ENCODE data around the gene ALS2CL.

The ALS2CL gene

DNA sequence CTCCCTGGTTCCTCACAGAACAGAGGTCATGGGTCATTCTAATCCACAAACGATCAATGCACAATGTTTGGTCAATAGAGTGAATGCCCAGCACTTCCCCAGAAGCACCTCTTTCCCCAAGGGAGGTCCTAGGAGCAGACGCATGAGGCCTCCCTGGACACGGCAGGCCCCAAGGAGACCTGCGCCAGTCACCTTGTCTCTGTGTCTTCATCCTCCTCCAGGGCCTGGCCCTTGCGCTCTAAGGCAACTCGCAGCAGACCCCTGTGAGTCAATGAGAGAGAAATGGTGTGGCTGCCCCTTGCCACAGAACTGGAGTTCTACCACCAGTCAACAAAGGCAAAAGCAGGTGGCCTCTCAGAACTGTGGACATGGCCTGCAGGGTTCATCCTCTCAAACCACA is 18.1 kb downstream of the ALS2CL start:
- no peak for DNase-seq

DNA sequence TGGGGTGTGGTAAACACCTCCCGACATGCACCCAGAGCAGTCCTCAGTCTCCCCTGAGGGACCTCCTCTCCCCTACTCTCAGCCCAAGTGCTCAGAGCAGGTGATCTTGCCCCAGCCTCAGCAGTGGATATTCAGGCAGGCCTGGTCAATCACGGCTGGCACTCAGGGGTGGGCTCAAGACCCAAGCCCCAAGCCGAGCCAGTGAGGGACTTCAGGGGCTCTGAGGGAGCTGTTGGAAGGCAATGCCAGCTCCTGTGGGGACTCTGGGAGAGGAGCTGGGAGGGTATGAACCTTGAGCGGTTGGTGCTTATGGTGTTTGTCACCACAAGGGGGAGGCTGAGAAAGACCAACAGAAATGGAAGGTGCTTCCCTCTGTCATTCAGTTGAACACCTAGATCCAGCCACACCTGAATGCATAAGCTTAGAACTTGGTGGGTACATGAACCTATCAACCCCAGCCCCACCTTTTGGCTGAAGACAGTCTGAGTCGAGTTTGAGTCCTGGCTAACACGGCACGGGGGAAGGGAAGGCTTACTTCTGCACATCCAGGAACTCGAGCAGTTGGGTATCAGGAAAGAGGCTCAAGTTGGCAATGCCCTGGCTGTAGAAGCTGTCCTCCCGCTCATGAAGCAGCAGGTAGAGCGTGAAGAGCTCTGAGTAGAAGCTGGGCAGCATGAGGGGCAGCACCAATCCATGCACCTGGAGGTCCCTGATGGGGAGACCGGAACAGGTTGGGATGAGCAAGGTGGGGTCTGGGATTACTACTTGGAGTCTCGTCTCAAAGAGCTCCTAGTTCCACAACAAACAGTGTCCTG is 19.2 kb downstream of the ALS2CL start:
- DNase-seq, result no peak

DNA sequence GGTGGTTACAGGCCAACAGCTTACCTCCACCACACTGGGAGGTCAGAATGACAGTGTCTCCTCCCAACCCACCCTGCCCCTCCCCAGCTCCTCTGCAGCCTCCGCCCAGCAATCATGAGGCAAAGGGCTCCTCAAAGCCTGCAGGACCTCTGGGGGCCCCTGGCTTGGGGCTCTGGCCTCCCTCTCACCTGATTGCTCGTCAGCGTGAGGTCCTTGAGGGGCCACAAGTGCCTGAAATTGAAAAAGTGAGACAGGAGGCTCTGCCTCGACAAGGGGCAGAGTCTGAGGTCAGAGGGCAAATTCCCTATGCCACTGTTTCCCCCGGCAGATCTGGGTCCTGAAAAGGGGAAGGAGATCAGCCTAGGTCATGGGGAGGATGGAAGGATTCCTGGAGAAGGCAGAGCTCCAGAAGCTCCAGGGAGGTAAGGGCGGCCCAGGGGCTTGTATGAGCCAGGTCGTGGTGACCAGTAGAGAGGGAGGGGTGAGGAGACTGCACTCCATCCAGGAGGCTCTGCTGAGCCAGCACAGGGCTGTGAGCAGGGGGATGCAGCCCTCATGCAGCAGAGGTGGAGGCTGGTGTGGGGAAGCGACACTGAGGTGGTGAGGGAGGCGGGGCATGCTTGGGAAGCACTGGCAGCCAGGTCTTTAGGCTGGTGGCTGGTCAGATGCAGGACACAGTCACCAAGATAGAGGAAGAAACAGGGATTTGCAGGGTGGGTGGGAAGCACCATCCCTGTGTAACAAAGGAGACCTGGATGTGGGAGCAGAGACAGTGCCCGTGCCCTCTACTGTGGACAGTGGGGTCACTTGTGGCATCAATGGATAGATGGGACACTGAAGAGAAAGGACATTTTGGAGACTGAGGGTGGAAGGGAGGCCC is 20.1 kb downstream of the ALS2CL start:
- no peak for DNase-seq

DNA sequence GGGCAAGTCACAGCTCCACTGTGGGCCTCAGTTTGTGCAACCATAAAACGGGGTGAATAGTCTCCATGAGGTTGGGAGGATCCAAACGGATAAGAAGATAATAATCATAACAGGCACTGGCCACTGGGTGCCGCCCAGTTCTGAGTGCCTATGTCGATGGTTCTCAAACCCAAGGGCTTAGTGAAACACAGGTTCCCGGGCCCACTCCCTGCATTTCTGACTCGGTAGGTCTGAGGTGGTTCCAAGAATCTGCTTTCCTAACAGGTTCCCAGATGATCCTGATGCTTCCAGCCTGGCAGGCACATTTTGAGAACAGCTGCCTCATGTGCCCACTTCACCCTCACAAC is 21.2 kb downstream of the ALS2CL start:
- no peak for DNase-seq

DNA sequence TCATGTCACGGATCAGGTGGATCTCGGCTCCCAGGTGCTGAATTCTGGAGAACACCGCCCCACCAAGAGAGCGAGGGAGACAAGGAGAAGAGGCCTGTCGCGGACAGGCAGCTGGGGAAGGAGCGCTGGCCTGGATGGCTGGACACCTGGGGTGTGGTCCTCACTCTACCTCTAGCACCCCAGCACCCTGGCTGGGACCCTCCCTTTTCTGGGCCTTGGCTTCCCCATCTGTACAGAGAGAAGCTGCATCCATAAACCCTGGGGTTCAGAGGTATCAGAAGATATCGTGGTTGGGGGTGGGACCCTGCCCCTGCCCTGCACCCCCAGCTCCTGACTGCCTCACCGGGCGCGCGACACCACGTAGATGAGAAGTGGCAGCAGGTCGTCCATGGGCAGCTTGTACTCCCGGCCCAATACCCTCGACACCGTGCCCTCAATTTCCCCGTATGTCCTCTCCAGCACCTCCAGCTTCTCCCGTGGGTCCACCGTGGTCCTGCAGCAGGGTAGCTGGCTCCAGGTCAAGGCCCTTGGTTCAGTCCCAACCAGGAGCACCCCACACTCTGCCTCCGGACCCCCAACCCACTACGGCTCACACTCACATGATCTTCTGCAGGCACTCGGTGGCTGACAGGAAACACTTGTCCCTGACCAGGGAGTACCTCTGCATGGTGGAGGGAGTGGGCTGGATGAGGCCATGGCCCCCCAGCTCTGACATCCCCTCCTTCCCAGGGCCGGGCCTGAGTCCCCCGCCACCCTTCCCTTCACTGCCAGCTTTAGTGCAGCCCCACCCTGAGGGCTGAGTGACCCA is 21.7 kb downstream of the ALS2CL start:
- no peak for DNase-seq

DNA sequence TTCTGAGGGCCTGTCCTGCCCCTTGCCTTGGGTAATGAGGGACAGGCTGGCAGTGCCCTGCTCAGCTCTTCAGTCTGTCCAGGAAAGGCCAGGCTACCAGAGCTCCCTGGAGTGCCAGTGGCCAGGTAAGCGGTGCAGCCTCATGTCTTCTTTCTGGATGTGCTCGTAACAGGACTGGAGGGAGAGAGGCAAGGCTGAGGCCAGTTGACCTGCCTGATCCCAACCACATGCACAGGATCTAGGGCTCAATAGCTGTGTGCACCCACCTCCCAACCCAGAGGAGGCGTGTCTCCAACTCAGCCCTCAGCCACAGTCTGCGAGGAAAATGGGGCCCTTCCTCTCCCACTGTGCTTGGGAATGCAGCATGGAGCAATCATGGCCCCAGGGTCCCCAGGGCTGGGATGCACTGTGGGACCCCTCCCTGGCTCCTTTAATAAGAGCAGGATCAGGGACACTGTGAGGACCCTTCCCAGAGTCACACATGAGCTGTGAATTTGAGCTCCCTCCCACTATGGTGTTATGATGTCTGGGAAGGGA is 22.5 kb downstream of the ALS2CL start:
- no peak for DNase-seq

DNA sequence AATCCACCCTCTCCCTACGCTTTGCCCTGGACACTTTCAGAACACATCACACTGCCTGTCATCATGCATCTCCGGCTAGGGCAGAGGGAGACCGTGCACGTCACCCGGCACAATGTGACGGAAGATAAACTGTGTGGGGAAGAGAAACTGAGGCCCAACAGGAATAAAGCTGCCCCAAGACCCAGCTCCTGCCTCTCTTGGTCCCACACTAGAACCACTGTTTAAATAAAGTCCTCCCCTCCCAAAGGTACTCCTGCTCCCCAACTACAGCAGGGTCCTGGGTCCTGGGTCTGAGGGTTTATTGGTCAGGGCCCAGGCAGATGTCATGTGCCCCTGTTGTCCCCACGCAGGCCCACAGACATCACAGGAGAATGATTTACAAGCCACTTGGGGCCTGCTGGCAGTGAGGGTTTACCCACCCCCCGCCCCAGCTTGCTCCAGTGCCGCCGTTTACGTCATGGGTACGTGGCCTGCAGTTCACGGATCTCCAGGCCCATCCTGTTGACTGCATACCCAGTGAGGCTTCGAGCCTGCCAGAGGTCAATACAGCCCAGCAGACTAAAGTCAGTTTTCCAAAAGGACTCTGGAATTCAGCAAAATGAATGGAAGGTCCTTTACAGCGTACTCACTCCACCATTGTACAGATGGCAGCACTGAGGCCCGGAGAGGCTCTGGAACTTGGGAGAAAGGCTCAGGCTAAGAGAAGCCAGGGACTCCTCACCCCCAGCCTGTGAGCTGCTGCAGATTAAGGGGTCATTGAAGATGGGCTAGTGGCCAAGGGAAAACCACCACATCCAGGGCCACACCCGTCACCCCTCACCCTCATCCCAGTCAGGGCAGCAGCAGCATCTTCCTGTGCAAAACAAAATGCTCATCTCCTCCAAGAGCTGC is 23.2 kb downstream of the ALS2CL start:
- no peak for DNase-seq

DNA sequence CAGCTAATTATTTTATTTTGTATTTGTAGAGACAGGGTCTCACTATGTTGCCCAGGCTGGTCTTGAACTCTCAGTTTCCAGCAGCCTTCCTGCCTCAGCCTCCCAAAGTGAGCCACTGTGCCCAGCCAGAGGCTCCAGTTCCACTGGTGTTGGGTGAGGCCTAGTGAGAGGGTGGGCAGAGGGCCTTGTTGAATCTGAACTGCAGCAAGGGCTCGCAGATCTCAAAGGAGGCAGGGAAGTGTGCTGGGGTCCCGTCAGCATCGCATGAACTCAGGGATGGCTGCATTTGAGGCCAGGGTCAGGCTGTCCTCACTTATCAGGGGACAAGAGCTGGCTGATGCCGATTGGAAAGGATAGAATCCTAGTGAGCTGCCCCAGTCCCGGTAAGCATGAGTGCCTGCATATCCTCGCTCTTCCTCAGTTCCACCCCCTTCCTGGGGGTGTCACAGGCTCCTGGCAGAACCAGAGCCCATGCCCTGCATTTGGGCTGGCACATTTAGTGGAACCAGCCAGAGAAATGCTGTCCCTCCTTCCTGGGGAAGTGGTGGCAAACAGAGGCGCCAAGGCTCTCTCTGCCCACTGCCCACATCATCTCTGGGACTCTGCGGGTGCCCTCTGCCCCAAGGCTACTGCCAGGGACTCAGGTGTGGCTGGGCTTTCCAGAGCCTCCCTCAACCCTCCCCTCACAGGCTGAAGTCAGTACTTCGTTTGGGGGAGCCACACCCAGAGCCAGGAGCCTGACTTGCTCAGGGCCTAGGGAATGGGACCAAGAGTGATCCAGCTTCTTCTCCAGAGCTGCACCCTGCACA is 24.1 kb downstream of the ALS2CL start:
- peak in 1 of 2 donors; percentile 7 for DNase-seq

DNA sequence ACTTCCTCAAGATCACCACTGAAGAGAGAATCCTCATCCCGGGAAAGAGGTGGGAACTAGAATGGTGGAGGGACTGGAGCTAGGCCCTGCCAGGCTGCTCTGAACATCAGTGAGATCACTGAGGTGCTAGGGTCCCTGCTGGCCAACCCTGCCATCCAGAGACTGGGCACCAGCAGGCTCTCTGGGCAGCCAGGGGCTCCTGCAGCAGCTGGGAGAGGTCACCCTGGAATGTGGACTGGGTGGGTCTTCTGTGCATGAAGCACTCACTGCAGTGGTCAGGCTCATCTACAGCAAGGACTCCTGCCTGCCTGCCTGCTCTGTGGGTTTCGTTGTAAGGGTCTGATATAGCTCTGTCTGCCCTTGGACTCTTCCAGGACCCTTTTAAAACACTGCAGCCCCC is 24.9 kb downstream of the ALS2CL start:
- no peak for DNase-seq

DNA sequence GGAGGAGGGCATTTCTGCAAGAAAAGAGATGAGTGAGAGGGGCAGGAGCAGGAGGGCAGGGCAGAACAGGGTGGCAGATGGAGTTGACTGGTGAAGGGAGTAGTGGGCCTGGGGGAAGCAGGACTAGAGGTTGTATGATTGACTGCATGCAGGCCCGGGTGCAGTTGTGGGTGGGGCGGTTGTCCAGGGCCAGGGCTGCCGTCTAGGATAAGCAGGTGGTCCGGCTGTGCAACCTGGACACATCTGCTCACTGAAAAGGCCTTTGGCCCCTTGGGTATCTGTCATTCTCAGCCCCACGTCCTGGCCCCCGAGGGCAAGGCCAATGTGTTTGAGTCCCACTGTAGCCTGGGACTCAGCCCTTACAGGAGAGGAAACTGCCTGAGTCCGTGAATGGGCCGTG is 25.4 kb downstream of the ALS2CL start:
- peak in 1 of 2 donors; percentile 2 for DNase-seq

DNA sequence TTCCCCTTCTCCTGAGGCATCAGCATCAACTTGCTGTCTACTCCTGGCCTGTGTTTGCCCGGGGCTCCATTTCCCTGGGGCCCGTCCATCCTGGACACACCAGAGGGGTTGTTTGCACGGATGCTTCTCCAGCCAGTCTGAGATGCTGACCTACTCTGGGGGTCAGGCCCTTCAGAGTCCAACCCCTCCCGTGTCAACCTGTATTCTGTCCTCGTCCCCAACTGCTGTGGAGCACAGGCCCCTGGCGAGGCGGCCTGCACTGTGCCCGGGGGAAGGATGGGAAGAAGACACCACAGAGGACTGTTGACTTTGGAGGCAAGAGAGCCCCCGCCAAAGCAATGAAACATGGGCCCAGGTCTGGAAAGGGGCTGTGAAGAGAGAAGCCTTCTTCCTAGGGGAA is 25.8 kb downstream of the ALS2CL start:
- peak in 1 of 2 donors; percentile 4 for DNase-seq

DNA sequence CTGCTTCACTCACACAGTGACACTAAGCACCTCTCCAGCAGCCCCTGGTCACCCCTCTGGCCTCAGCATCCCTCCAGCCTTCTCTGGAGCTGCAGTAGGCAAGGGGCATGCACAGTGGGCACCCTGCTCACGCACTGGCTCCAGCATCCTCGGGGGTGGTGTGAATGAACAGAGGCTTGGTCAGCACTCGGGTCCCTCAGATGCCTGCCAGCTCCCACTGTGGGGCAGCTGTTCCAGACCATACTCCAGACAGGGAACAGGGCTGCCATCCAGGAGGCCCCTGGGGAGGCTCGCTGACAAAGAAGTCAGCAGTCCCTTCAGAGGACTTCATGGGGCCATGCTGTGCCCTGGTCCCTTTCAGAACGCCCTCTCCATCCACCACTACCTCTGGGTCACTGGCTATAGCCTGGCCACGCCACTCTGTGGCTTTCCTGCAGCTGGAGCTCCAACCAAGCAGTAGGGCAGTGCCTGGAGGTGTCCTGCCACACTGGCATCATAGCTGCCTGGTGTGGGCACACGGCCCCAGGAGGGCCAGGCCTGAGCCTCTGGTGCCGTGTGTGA is 26.3 kb downstream of the ALS2CL start:
- peak in 1 of 2 donors; percentile 7 for DNase-seq

DNA sequence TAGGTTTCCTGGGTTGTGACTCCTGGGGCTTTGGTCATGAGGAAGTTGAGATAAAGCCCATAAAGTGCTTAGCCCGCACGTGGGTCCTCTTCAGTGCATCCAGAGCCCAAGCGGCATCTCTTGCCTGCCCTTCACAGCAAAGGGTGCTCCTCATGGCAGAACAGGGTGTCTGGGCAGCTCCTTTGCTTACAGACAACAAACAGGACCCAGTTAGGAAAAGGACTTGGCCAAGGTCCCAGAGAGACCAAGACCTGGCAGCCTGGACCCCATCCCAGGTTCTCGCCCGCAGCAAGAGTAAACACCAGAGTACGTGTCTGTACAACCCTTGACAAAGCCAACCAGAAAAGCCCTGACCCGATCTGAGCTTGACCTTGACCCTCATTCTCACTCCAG is 27.0 kb downstream of the ALS2CL start:
- peak in 1 of 2 donors; percentile 8 for DNase-seq

DNA sequence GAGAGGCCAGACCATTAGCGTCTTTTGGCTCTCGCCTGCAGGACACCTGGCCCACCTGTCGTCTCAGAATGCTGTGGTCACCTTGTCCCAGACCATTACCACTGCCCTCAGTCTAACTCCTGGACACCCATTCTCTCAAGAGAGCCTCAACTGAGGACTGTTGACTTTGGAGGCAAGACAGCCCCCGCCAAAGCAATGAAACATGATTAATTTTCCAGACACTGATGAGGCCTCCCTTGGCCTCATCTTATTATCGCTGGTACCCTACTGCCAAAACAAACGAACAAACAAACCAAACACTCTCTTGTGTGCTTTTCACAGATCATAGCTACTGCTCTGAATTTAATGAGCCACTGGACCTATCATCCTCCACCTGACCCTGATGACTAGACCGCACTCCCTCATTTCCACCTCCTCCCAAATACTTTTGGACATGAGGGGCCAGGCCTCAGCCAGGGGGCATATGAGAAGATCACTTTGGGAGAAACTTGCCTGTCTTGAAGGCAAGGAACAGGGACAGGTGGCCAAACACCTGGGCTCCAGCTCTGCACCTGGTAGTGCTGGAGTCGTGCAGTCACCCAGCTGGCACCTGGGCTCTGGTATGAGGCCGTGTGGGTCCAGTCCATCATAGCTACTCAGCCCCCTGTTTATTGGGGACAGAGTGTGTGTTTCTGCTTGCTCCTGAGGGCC is 27.6 kb downstream of the ALS2CL start:
- peak in 1 of 2 donors; percentile 2 for DNase-seq

DNA sequence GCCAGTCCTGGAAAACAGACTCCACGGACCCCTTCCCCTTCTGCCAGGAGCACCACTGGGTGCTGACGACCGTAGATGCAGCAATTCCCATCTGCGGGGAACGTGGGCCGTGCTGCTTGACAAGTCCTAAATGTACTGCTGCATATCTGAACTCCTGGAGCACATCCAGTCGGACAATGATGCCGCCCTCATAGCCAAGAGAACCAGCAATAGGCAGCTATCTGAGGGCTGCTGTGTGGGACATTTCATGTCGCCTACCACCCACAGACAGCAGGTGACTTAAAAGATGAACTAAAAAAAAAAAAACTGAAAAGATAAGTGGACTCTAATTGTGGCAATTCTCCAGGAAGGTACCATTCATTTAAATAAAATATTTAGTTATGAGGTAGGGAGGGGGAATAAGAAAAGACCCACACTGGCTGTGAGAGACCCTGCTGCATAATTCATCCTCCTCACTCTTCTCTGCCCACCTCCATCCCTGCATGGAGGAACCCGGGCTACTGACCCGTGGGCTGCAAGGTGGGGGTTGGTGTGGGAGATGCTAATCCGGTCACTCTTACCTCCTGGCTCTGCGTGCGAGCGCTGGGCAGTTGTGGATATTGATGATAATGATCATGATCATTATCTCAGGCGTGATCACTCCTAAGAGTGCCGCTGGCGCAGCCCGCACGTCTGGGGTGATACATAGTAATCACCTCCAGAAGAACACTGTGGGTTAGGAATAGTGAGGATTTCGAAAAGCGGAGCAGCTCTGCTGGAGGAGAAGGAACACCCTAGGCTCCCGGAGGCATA is 28.3 kb downstream of the ALS2CL start:
- DNase-seq, result peak in 1 of 2 donors; percentile 10

DNA sequence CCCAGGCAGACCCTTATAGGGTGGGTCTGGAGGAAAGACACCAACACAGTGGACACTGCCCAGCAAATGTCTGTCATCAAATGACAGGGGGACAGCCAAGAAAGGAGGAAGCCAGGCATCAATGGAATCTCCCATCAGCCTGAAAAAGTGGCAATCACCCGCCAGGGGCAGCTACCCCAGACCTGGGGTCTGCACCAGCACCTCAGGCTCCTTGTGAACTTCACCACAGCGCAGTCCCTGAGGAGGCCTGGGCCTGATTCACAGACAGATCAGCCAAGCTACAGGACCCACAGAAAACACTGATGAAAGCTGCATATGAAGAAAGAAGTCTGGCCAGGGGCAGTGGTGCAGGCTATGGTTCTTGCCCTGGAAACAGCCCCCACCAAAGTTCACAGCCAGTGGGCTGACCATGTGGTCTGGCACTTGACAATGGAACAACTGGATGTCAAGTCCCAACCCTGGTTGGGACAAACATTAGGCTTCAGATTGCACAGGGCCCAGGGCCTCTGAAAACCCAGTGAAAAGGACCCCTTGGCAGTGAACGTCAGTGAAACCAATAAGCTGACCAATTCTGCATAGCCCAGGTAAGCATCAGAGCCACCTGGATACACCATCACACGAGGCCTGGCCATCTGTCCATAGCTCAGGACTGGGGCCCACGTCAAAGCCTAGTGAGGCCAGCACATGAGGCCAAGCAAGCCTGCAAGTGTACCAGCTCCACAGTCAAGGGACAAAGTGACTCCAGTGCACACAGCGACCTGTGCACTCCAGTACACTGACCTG is 29.1 kb downstream of the ALS2CL start:
- no peak for DNase-seq

DNA sequence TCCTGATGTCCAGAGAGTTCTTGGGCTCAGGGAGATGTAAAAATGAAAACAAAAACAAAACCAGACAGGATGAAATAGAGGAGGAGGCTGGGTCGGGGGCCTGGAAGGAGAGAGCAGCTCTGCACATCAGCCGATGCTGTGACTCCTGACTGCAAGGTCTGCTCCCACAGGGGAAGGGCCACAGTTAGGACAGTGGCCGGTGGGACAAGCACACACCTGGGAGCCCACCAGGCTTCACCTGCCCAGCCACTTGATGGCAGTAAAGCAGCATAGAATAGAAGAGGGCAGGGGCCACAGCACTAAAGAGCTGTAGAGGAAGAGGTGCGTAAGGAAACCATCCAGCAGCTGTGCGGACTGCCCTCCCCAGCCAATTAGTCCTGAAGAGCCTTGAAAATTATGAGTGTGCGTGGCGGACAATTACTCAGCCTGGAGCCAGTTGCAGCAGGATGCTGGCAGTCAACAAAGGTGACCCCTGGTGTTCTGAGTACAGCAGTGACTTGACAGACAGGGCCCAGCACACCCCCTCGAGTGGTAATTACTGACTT is 29.8 kb downstream of the ALS2CL start:
- DNase-seq, result peak; percentile 3 to 11
